ENCODE data around the gene SPPL3. TPM values are rescaled to one million over a fixed set of nuclear protein-coding genes. Genes with fewer than 3 reads are reported as not detected.

The SPPL3 gene
- total RNA-seq, 1 experiment from 2014 or later: 39.7 TPM

DNA sequence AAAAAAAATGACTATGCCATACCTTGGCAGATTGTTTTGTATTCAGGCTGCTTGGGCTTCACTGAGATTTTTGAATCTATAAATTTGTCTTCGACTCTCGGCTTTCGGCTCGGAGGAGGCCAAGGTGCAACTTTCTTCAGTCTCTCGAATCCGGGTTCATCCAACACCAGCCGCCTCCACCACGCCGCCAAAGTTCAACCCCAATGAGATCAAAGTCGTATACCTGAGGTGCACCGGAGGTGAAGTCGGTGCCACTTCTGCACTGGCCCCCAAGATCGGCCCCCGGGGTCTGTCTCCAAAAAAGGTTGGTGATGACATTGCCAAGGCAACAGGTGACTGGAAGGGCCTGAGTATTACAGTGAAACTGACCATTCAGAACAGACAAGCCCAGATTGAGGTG is 12.4 kb upstream of the SPPL3 start:
- Histone ChIP-seq H3K9ac (ENCODE audit: low read length) (no peak overlapping the region), H3K9me3 (ENCODE audit: control insufficient read depth in 1 of 2, insufficient read depth in 1 of 2, low read depth in 1 of 2, low read length in 2 of 2) (no peaks in the 10 kb centered on the region), H3K27ac (ENCODE audit: low read depth, low read length) (no peak overlapping the region), H3K4me2 (ENCODE audit: low read length) (no peak overlapping the region), H2AFZ (ENCODE audit: low read depth, low read length, poor library complexity, severe bottlenecking) (no peak overlapping the region), H3K36me3 (ENCODE audit: control insufficient read depth in 1 of 2, insufficient read depth in 2 of 2, low read length in 2 of 2) (no peaks in the 10 kb centered on the region), H4K20me1 (ENCODE audit: insufficient read depth) (no peaks in the 10 kb centered on the region), H3K4me1 (ENCODE audit: control insufficient read depth in 1 of 2, insufficient read depth in 2 of 2, low read length in 2 of 2) (no peaks in the 10 kb centered on the region), H3K27me3 (ENCODE audit: insufficient read depth, low read length) (no peaks in the 10 kb centered on the region), H3K79me2 (ENCODE audit: insufficient read depth, low read length) (no peaks in the 10 kb centered on the region), H3K4me3 (replicated peaks in 1 of 2; ENCODE audit: low read depth in 1 of 2, low read length in 2 of 2) (no peak overlapping the region), H3K9me2 (ENCODE audit: insufficient read depth) (no peaks in the 10 kb centered on the region)
- no peak for DNase-seq (ENCODE audit: low read depth, low spot score)
- intact Hi-C loops (cut with micrococcal nuclease): no loop called here
- ChIA-PET RAD21 (ENCODE audit: low non-redundant PET in 1 of 2, low total read pairs in 2 of 2, uncharacterized antibody in 2 of 2, unreplicated experiment in 2 of 2) (no interaction called here), CTCF (no interaction called here), POLR2A (no interaction called here)
- ATAC-seq: no peak
- no TSS peak for BruUV-seq (replicated peaks)
- TF ChIP-seq RAD21 (IDR thresholded peaks at IDR 0.05; ENCODE audit: low read depth) (no peak), ATF3 (IDR thresholded peaks at IDR 0.05) (no peak), SIN3A (IDR thresholded peaks at IDR 0.05; ENCODE audit: low read depth) (no peak), TCF7L2 (IDR thresholded peaks at IDR 0.05; ENCODE audit: borderline replicate concordance, extremely low read depth, insufficient read depth, insufficient read length) (no peak), JUND (IDR thresholded peaks at IDR 0.05) (no peak), SRF (IDR thresholded peaks at IDR 0.05; ENCODE audit: low read depth) (no peak), POLR2A (IDR thresholded peaks at IDR 0.05; ENCODE audit: borderline replicate concordance, extremely low read depth, insufficient read depth, insufficient read length) (no peak), CEBPB (IDR thresholded peaks at IDR 0.05; ENCODE audit: low read depth) (no peak), POLR2AphosphoS5 (IDR thresholded peaks at IDR 0.05; ENCODE audit: low read depth, low read length) (no peak), ZNF274 (IDR thresholded peaks at IDR 0.05; ENCODE audit: low read depth, low read length) (no peak), ZFX (IDR thresholded peaks at IDR 0.05) (no peak), YY1 (IDR thresholded peaks at IDR 0.05; ENCODE audit: extremely low read depth, insufficient replicate concordance, low read depth, low read length) (no peak), FOSL1 (IDR thresholded peaks at IDR 0.05; ENCODE audit: low read depth) (no peak), EGR1 (IDR thresholded peaks at IDR 0.05; ENCODE audit: low read depth) (no peak), SP1 (IDR thresholded peaks at IDR 0.05; ENCODE audit: low read depth) (no peak)
- TF ChIP-seq, protein P1, sequence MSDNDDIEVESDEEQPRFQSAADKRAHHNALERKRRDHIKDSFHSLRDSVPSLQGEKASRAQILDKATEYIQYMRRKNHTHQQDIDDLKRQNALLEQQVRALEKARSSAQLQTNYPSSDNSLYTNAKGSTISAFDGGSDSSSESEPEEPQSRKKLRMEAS (IDR thresholded peaks at IDR 0.05): no peak
- TF ChIP-seq, protein P2, sequence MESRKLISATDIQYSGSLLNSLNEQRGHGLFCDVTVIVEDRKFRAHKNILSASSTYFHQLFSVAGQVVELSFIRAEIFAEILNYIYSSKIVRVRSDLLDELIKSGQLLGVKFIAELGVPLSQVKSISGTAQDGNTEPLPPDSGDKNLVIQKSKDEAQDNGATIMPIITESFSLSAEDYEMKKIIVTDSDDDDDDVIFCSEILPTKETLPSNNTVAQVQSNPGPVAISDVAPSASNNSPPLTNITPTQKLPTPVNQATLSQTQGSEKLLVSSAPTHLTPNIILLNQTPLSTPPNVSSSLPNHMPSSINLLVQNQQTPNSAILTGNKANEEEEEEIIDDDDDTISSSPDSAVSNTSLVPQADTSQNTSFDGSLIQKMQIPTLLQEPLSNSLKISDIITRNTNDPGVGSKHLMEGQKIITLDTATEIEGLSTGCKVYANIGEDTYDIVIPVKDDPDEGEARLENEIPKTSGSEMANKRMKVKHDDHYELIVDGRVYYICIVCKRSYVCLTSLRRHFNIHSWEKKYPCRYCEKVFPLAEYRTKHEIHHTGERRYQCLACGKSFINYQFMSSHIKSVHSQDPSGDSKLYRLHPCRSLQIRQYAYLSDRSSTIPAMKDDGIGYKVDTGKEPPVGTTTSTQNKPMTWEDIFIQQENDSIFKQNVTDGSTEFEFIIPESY (IDR thresholded peaks at IDR 0.05; ENCODE audit: extremely low read depth, insufficient replicate concordance, low read length): no peak

Measured in HCT116 (cell line).